ENCODE measurements around the gene DENND1A. TPM values are rescaled to one million over a fixed set of nuclear protein-coding genes. Genes with fewer than 3 reads are reported as not detected.
A peak's percentile ranks its signal among the peaks of the same experiment; 100 is the strongest.

DENND1A gene
- total RNA-seq, 1 donor from 2014 or later: 48.1 TPM

DNA sequence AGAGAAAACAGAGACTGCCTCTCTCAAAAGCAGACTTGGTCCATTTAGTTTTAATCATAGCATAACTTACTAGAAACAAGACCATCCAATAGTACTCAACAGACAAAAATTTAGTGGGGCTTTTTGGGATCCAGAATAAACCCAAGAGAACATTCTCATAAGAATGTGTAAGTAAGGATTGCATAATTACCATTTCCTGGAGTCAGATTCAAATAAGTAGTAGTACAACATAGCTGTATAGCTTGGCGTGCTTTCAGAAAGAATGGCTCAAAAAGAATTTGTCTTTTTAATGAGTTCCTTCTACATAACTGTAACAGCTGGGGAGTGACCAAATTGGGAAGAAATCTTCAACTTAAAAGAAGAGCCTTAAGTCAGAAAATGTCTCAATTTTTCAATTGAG is 145.4 kb downstream of the DENND1A start:
- no peaks in the 10 kb centered on the region for H4K20me1 ChIP-seq (ENCODE audit: low read depth)
- H2AFZ ChIP-seq (replicated peaks): no peak overlapping the region
- H3K27me3 Mint-ChIP-seq (ENCODE audit: insufficient read depth, low read depth): no peaks in the 10 kb centered on the region
- no peak overlapping the region for H3K4me3 ChIP-seq
- no peaks in the 10 kb centered on the region for H3K9me3 Mint-ChIP-seq
- no peaks in the 10 kb centered on the region for H3K27me3 ChIP-seq
- no peak for DNase-seq (ENCODE audit: low spot score)
- no peak overlapping the region for H3K9ac ChIP-seq
- peaks cover 10% of the 10 kb centered on the region for H3K4me1 ChIP-seq
- TF ChIP-seq EZH2 (IDR thresholded peaks at IDR 0.05) (no peak), EZH2phosphoT487 (IDR thresholded peaks at IDR 0.05) (no peak)
- TF ChIP-seq, protein P1, sequence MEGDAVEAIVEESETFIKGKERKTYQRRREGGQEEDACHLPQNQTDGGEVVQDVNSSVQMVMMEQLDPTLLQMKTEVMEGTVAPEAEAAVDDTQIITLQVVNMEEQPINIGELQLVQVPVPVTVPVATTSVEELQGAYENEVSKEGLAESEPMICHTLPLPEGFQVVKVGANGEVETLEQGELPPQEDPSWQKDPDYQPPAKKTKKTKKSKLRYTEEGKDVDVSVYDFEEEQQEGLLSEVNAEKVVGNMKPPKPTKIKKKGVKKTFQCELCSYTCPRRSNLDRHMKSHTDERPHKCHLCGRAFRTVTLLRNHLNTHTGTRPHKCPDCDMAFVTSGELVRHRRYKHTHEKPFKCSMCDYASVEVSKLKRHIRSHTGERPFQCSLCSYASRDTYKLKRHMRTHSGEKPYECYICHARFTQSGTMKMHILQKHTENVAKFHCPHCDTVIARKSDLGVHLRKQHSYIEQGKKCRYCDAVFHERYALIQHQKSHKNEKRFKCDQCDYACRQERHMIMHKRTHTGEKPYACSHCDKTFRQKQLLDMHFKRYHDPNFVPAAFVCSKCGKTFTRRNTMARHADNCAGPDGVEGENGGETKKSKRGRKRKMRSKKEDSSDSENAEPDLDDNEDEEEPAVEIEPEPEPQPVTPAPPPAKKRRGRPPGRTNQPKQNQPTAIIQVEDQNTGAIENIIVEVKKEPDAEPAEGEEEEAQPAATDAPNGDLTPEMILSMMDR (IDR thresholded peaks at IDR 0.05): no peak
- H3K27ac Mint-ChIP-seq: no peak overlapping the region
- peaks cover 5% of the 10 kb centered on the region for H3K4me1 Mint-ChIP-seq
- H3F3A ChIP-seq (ENCODE audit: low read depth): peaks cover 4% of the 10 kb centered on the region
- no peaks in the 10 kb centered on the region for H3K36me3 Mint-ChIP-seq
- no peak overlapping the region for H3K4me3 Mint-ChIP-seq
- no peaks in the 10 kb centered on the region for H3K36me3 ChIP-seq
- no peaks in the 10 kb centered on the region for H3K9me3 ChIP-seq (ENCODE audit: low read depth)
- peaks cover 5% of the 10 kb centered on the region for H3K79me2 ChIP-seq (ENCODE audit: low read depth)
- H3K27ac ChIP-seq: no peak overlapping the region
- H3K4me2 ChIP-seq: no peak overlapping the region

DNA sequence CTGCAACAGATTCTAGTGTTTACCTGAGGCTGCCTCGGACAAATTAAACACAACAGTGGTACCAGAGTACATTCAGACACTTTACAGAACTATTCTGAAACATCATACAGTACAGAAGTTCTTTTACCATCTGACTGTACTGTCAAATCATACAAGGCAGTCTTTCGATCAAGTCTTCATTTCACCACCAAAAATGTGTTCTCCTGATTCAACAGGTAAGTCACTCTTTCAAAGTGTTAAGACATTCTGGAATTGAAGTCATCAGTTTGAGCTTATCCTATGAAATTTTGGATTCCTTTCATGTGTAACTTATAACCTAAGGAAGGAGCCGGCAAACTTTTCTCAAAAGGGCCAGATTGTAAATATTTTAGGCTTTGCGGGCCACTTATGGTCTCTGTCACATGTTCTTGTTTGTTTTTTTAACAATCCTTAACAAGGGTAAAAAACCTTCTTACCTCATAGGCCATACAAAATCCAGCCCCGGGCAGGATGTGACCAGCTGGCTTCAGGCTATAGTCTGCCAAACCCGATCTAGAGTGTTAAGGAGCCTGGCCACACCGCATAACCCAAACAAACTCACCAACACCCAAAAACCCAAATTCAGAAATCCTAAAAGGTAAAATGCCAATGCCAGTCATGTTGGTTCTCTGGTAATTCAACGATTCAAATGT is 151.6 kb downstream of the DENND1A start:
- Mint-ChIP-seq H3K4me1 (peaks cover 32% of the 10 kb centered on the region), H3K4me3 (no peak overlapping the region), H3K9me3 (no peaks in the 10 kb centered on the region), H3K27me3 (ENCODE audit: insufficient read depth, low read depth) (no peaks in the 10 kb centered on the region), H3K36me3 (no peaks in the 10 kb centered on the region), H3K27ac (no peak overlapping the region)
- H4K20me1 ChIP-seq (ENCODE audit: low read depth): peaks cover 35% of the 10 kb centered on the region
- H3K9me3 ChIP-seq (ENCODE audit: low read depth): no peaks in the 10 kb centered on the region
- no peak for DNase-seq (ENCODE audit: low spot score)
- no peak overlapping the region for H3K4me2 ChIP-seq
- H3K79me2 ChIP-seq (ENCODE audit: low read depth): peaks cover 4% of the 10 kb centered on the region
- H3K36me3 ChIP-seq: no peaks in the 10 kb centered on the region
- H3K9ac ChIP-seq: no peak overlapping the region
- H3K27ac ChIP-seq: no peak overlapping the region
- H3K4me3 ChIP-seq: no peak overlapping the region
- peaks cover 20% of the 10 kb centered on the region for H3K4me1 ChIP-seq
- peaks cover 18% of the 10 kb centered on the region for H3F3A ChIP-seq (ENCODE audit: low read depth)
- no peaks in the 10 kb centered on the region for H3K27me3 ChIP-seq
- TF ChIP-seq EZH2 (IDR thresholded peaks at IDR 0.05) (no peak), EZH2phosphoT487 (IDR thresholded peaks at IDR 0.05) (no peak)
- TF ChIP-seq, protein P1 (IDR thresholded peaks at IDR 0.05): no peak
- no peak overlapping the region for H2AFZ ChIP-seq (replicated peaks)

DNA sequence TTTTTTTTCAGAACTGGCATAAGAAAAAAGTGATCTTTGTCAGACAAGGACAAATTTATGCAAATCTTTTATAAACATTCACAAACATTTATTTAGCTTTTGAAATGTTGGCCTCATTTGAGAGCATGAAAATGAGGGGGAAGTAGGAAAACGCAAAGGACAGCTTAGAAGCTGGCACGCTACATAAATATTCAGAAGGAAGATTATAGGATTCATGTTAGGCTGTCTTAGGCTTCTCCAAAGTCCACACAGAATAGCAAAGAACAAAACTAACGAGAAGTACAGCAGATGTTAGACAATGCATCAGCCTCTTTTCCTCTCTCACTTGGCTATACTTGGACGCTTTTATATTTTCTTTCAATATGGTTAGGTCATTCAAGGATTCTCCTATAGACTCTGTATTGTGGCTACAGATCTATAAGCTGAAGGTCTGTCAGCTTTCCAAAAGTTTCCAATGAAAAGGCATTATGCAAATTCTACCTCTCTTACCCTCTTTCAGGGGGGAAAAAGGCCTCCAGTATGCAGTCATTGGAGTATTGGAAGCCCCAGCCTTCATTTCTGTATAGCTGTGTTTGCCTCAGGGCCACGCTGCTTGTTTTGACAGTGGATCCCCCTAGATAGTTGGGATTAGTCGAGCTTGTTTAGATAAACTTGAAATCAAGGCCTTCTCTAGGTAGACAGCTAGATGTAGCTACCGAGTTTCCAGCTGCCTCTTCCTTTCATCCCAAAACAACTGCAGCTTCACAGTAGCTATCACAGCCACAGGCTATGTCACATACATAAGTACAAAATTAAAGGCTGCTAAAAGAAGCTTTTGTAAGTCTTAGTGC is 153.0 kb downstream of the DENND1A start:
- Mint-ChIP-seq H3K4me1 (peaks cover 42% of the 10 kb centered on the region), H3K36me3 (no peaks in the 10 kb centered on the region), H3K27me3 (ENCODE audit: insufficient read depth, low read depth) (no peaks in the 10 kb centered on the region), H3K27ac (no peak overlapping the region), H3K9me3 (no peaks in the 10 kb centered on the region), H3K4me3 (no peak overlapping the region)
- Histone ChIP-seq H4K20me1 (ENCODE audit: low read depth) (peaks cover 35% of the 10 kb centered on the region), H3K4me2 (peak overlapping the region; percentile 29), H3K9ac (no peak overlapping the region), H2AFZ (replicated peaks) (no peak overlapping the region), H3K27ac (no peak overlapping the region), H3F3A (ENCODE audit: low read depth) (peaks cover 18% of the 10 kb centered on the region), H3K27me3 (no peaks in the 10 kb centered on the region), H3K79me2 (ENCODE audit: low read depth) (peaks cover 5% of the 10 kb centered on the region), H3K4me3 (no peak overlapping the region), H3K9me3 (ENCODE audit: low read depth) (no peaks in the 10 kb centered on the region), H3K4me1 (peaks cover 20% of the 10 kb centered on the region), H3K36me3 (no peaks in the 10 kb centered on the region)
- no peak for DNase-seq (ENCODE audit: low spot score)
- TF ChIP-seq EZH2 (IDR thresholded peaks at IDR 0.05) (no peak), EZH2phosphoT487 (IDR thresholded peaks at IDR 0.05) (no peak)
- TF ChIP-seq, protein P1 (IDR thresholded peaks at IDR 0.05): no peak
